ENCODE data around the gene ITGB2.

Gene ITGB2

GRCh38 chr21:44920694-44921604 is at the start of gene ITGB2:
Gene ITGB2, minus strand, starts transcription at chr21:44920899. Its CDS starts 10,117 bp downstream, at chr21:44910782.
- no peak for DNase-seq (ENCODE audit: low spot score)

- no peak for DNase-seq (ENCODE audit: low spot score)
Observed at GRCh38 chr21:44969931-44970755, 49.4 kb upstream of the ITGB2 start.

GRCh38 chr21:44969066-44969670 is 48.5 kb upstream of the ITGB2 start:
- DNase-seq (ENCODE audit: low spot score): no peak

- no peak for DNase-seq (ENCODE audit: low spot score)
Observed at GRCh38 chr21:44967082-44968047, 46.7 kb upstream of the ITGB2 start.

GRCh38 chr21:44966135-44967081 is 45.7 kb upstream of the ITGB2 start:
- DNase-seq (ENCODE audit: low spot score): no peak

GRCh38 chr21:44965251-44966022 is 44.7 kb upstream of the ITGB2 start:
- no peak for DNase-seq (ENCODE audit: low spot score)

GRCh38 chr21:44964381-44964780 is 43.7 kb upstream of the ITGB2 start:
- DNase-seq (ENCODE audit: low spot score): no peak

GRCh38 chr21:44962403-44962966 is 41.8 kb upstream of the ITGB2 start:
- no peak for DNase-seq (ENCODE audit: low spot score)

- DNase-seq (ENCODE audit: low spot score): no peak
Observed at GRCh38 chr21:44960141-44961092, 39.7 kb upstream of the ITGB2 start.

GRCh38 chr21:44959376-44960091 is 38.8 kb upstream of the ITGB2 start:
- no peak for DNase-seq (ENCODE audit: low spot score)

- DNase-seq (ENCODE audit: low spot score): peak; percentile 85
Observed at GRCh38 chr21:44958471-44959191, 37.9 kb upstream of the ITGB2 start.

- no peak for DNase-seq (ENCODE audit: low spot score)
Observed at GRCh38 chr21:44957901-44958451, 37.3 kb upstream of the ITGB2 start.

- no peak for DNase-seq (ENCODE audit: low spot score)
Observed at GRCh38 chr21:44957047-44957831, 36.5 kb upstream of the ITGB2 start.

- no peak for DNase-seq (ENCODE audit: low spot score)
Observed at GRCh38 chr21:44956356-44957046, 35.8 kb upstream of the ITGB2 start.

- DNase-seq (ENCODE audit: low spot score): no peak
Observed at GRCh38 chr21:44955798-44956175, 35.1 kb upstream of the ITGB2 start.
